GM10266 (cell line): Measurements from ENCODE around the gene DCLK1.

Experiments
- DNase-seq: peaks from one replicate; pipeline ENCODE4 v3.0.0; 2012; ENCODE audit errors: extremely low spot score
- CTCF ChIP-seq: IDR thresholded peaks from 2 replicates; pipeline ENCODE4 v1.5.1; 2012; ENCODE audit warnings: mild to moderate bottlenecking, low read depth; ENCODE audit not compliant: control insufficient read depth, insufficient read depth; ENCODE audit errors: missing control alignments

The DCLK1 gene

GRCh38 chr13:35947315-35947714 lies 183.9 kb downstream of the DCLK1 start:
- DNase-seq: no peak
- TF ChIP-seq CTCF: no peak

- no peak for TF ChIP-seq CTCF
- no peak for DNase-seq
Observed at GRCh38 chr13:35945368-35945767, 185.8 kb downstream of the DCLK1 start.

- no peak for DNase-seq
- no peak for TF ChIP-seq CTCF
Observed at GRCh38 chr13:35941374-35941773, 189.8 kb downstream of the DCLK1 start.

- no peak for TF ChIP-seq CTCF
- DNase-seq: no peak
Observed at GRCh38 chr13:35940734-35941133, 190.4 kb downstream of the DCLK1 start.

- TF ChIP-seq CTCF: no peak
- DNase-seq: no peak
Observed at GRCh38 chr13:35936246-35936978, 194.8 kb downstream of the DCLK1 start.

- DNase-seq: no peak
- no peak for TF ChIP-seq CTCF
Observed at GRCh38 chr13:35930665-35931631, 200.2 kb downstream of the DCLK1 start.

GRCh38 chr13:35927567-35928021 lies 203.6 kb downstream of the DCLK1 start:
- DNase-seq: no peak
- no peak for TF ChIP-seq CTCF
